HTR-8/SVneo (cell line): Measurements from ENCODE around the gene HSD17B1.
A peak's percentile ranks its signal among the peaks of the same experiment; 100 is the strongest.
"Not testable (repeated sequence)": the region's sequence is repeated elsewhere in the genome, so short reads cannot be mapped to it uniquely, and the experiment has no call there.

Source experiments
- DNase-seq: peaks from one replicate; pipeline ENCODE4 v3.0.0; 2011; ENCODE audit warnings: low spot score, mixed read lengths; ENCODE audit not compliant: insufficient read length
- FAIRE-seq: peaks from 2 replicates; lab custom pipeline; 2011; peaks lifted over from hg19 to GRCh38; lab: Jason Lieb, UNC

Gene HSD17B1

GRCh38 chr17:42552736-42553135, at the start of gene HSD17B1:
Gene HSD17B1 (plus strand): TSS chr17:42552923. CDS start chr17:42552934, 11 bp downstream.
- not testable (repeated sequence) for DNase-seq
- peak; percentile 58 for FAIRE-seq

DNA sequence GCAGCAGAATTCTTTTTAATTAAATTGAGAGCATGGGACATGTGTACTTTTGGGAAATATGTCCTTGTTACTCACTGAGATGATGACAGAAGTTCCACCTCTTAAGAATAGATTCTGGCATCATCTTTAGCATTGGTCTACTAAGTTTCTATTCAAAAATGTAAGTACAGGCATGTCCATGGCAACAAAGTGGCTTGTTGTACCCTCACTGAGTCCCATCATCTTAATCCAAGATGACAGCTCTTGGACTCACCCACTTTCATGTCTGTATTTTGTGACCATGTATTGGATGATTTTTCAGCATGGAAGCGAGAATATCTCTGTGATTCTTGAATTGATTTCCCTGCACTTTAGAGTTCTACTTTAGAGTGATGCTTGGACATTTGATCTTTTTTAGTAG, 49.8 kb upstream of the HSD17B1 start:
- no peak for DNase-seq
- FAIRE-seq = no peak

GRCh38 chr17:42507671-42508070, 45.1 kb upstream of the HSD17B1 start:
- FAIRE-seq = peak; percentile 44
- no peak for DNase-seq

- FAIRE-seq (peak; percentile 65), DNase-seq (no peak)
These were observed 44.1 kb upstream of the HSD17B1 start for GRCh38 chr17:42508426-42509165.

- FAIRE-seq = no peak
- no peak for DNase-seq
These were observed 43.3 kb upstream of the HSD17B1 start for GRCh38 chr17:42509409-42509808.

GRCh38 chr17:42509841-42510240, 42.9 kb upstream of the HSD17B1 start:
- no peak for FAIRE-seq
- no peak for DNase-seq

DNA sequence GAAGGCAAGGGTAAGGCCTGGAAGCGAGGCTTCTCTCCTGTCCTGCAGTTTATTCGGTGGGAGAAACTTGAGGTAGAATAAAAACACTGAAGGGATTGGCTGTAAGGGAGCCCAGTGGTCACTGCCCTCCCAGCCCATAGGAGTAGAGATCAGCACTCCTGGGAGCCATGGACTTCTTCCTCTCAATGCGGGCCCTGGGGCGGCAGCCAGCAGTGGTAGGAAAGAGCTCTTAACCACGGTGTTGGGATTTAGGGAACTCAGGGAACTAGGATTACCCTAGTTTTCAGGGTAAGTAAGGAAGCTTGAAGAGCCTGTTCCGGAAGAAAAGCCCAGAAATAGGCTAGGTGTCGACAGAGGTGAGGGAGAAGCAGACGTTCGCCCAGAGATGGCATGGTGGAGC, 40.5 kb upstream of the HSD17B1 start:
- FAIRE-seq (no peak), DNase-seq (no peak)

DNA sequence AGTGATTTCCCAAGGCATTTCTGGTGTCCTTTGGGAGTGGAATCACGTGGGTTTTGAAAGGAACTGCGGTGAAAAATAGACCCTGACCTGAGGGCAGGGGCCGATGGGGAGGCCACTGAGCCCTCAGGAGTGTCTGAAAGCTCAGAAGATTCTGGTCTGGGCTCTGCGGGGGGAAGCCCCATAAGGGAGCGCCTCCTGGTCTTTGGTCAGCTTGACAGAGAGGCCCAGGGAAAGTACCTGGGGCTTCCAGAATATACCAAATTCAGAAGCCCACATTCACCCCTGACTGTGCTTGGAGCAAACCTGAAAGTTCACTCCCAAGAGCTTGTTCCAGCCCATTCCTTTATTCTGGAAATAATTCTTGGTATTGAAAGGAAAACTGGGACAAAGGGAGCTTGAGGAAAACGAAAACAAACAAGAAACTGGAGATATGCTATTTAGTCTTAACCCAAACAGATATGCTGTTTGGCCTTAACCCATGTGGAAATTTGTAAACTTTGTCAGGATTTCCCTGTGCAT, 39.9 kb upstream of the HSD17B1 start:
- no peak for FAIRE-seq
- no peak for DNase-seq

DNA sequence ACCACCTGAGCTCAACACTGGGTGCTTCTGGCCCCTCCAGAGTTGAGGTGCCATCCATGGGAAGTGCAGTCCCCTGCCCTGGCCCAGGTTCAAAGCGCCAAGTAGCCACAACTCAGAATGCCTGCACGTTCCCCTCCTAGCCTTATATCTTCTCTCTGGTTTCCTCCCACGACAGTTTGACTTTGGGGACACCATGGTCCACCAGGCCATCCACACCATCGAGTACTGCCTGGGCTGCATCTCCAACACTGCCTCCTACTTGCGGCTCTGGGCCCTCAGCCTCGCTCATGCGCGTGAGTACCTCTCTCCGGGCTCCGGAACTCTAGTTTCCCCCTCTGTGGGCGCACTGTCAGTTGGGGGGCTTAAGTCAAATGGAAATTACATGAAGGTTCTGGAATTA, 39.0 kb upstream of the HSD17B1 start:
- FAIRE-seq (no peak), DNase-seq (no peak)

GRCh38 chr17:42514279-42514678, 38.4 kb upstream of the HSD17B1 start:
- no peak for DNase-seq
- no peak for FAIRE-seq

GRCh38 chr17:42514867-42515266, 37.9 kb upstream of the HSD17B1 start:
- FAIRE-seq = no peak
- DNase-seq = no peak

DNA sequence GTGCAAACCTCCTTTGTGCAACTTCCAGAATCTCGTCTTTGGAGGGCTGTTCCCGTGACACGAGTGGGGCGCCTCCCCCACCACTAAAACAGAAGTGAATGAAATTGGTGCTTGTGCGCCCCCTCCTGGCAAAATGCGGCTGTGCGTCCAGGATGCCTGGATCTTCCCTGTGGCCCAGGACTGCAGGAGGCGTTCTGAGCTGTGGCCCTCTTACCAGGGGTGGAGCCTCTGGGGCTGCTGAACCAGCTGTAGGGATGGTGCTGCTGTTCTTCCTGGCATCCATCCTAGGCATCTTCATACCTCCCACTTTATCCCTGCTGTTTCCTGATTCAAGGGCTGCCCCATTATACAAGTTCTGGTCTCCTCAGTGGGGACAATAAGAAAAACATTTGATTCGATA, 35.2 kb upstream of the HSD17B1 start:
- DNase-seq = peak; percentile 97
- peak; percentile 57 for FAIRE-seq

DNA sequence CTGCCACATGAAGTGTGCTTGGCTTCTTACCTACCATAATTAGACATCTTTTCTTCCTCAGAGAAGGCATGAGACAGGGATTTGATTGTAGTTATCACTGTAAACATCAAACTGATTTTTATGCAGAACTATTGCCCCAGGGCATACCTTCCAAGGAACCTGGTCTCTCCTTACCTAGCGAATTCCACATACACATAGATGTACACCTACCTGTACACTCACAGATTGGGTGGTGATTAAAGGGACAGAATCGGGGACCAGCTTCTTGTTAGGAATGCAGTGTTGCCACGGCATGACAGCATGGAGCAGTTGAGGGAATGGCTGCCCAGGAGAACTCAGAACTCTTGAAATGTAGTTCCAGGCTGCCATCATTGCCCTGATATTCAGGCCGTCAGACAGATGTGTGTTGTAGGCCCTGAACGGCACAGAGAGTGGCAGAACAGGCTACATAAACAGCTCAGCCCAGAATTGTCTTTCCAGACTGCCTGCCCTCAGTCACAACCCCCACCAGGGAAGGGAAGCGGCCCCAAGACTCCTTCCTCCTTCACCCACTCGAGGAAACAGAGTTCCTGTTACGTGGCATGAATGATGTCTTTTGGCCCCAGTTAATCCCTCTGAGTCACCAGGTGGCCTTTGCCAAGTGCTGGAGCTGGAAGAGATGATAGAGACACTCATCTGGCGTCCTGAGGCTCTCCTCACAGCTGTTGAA, 34.5 kb upstream of the HSD17B1 start:
- peak; percentile 88 for DNase-seq

DNA sequence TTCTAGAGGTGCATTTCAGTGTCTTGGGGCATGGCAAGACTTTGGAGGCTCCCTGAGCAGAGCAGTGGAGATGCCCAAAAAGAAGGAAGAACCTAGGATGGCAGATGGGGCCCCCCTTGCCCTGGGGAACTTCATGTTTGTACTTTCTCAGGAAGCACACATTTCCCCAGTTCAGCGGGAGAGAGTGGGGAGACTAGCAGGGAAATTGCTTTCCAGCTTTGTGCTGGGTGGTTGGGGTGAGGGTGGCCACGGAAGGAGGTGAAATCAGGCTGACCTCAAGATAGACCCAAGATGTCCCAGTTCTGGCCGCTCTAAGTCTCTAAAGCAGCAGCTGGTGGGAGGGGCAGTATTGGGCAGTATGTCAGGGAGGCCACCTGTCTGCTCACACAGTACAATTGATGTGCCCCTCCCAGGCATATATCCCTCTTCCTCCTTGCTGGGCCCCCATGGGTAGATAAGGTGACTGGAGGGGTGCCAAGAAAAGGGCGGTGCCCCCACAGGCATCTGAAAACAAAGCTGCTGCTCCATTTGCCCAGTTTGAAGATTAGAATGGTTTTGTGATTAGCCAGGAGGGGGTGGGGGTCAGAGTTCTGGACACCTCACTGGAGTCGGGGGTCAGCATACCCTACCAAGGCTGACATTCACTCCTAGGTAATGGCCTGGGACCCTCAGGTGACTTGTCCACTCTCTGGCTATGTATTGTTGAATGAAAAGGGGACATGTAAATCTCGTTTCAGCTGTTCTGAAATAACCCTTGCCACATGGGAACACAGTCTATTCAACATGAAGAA, 33.8 kb upstream of the HSD17B1 start:
- DNase-seq (peak; percentile 49), FAIRE-seq (peak; percentile 13)

More for the DNA sequence above, 34.5 kb upstream of the HSD17B1 start:
- FAIRE-seq = peak; percentile 79

GRCh38 chr17:42519546-42520491, 32.9 kb upstream of the HSD17B1 start:
- peak; percentile 76 for FAIRE-seq

DNA sequence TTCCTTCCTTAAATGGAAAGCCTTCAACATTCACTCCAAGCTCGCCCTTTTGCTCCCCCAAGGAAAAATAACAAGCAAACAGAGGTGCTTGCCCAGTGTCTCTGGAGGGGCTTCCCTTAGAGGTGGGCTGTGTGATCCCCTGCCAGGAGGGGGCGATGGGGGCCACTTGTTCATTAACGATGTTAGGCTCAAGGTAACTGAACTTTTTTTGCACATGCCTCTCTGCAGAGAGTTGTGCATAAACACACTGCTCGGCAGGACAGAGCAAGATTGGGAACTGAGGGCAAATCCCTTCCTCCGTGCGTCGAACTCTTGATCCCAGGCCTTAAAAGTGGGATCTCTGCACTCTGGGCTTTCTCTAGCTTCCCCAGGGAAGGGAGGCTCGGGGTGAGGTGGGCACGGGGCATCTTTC, 32.2 kb upstream of the HSD17B1 start:
- DNase-seq (no peak), FAIRE-seq (no peak)

More at GRCh38 chr17:42519546-42520491, 32.9 kb upstream of the HSD17B1 start:
- DNase-seq = peak; percentile 95

GRCh38 chr17:42521036-42521435, 31.7 kb upstream of the HSD17B1 start:
- peak; percentile 58 for FAIRE-seq

DNA sequence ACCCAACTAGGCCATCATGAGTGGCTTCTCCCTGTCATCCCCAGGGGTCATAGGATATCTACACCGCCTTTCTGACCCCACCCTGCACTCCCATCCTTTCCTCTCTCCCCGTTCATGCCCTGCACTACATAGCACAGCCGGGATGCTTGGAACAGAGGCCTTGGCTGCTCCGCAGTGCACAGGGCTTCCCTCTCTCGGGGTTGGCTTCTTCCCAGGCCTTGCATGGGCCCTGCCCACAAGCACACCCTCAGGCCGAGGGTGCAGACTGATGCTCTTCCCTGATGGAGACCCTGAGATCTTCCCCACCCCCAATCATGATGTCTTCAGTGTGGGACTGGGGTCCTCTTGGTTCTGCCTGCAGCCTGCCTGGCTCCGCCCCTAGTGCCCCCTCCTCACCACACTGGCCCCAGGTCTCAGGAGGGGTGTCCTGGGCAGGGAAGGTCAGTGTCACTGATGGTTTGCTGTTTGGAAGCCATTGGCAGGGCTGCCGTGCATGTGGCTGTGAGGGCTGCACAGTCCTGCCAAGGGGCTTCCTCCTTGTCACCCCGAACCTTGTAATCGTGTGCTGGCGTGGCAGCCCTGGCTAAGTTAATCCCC, 31.0 kb upstream of the HSD17B1 start:
- no peak for DNase-seq
- FAIRE-seq = no peak

More at GRCh38 chr17:42521036-42521435, 31.7 kb upstream of the HSD17B1 start:
- no peak for DNase-seq

DNA sequence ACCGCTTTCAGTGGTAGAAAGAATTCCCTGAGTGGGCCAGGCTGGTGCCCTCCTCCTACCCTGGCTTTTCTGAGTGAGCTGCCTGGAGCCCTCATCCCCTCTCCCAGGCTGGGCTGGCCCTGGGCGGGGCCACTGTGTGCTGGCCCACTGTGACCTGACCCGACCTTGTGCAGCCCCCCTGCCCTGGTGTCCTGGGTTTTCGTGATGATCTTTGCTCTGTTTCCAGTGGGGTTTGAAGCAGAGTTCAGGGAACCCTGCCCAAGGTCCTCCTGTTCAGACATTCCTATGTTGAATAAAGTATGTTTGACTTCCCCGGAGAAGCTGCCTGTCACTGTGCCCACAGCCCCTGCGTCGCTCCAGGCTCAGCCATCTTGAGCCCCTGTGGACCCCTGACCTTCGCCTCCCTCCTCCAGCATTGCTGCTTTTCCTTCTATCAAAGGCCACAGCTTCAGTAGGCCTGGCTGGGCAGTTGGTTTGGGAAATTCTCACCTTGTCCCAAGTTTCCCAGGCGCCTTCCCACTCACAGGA, 30.4 kb upstream of the HSD17B1 start:
- DNase-seq (no peak), FAIRE-seq (no peak)
